ENCODE data around the gene BCAR3. TPM values are rescaled to one million over a fixed set of nuclear protein-coding genes. Genes with fewer than 3 reads are reported as not detected.
A peak's percentile ranks its signal among the peaks of the same experiment; 100 is the strongest.
"Not testable (repeated sequence)": the region's sequence is repeated elsewhere in the genome, so short reads cannot be mapped to it uniquely, and the experiment has no call there.

The BCAR3 gene
- total RNA-seq, 6 experiments from 2014 or later, result 24.4 to 55.1 (median 26.2) TPM

DNA sequence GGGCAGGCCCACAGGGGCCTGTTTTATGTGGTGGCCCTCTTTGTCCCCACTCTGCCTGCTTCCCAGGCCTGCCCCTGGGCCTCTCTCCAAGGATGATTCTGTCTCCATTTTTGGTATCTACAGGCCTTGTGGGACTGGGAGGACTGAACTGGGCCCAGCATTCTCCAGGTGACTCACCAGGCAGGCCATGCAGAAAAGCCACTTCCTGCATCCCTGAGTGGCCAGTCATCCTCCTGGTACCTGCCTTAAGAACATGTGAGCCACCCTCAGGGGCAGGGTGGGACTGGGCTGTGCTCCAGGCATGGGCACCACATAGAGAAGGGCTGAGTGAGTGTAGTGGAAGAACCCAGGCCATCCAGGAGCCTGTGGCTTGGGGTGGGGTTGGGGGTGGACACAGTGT is 20.0 kb upstream of the BCAR3 start:
- H3K27ac Mint-ChIP-seq, result peak overlapping the region; percentile 95
- DNase-seq, result peak; percentile 95
- H3K36me3 Mint-ChIP-seq (ENCODE audit: low read depth), result peaks cover 17% of the 10 kb centered on the region; the same call in 1 of the 2 replicates
- H3K9me3 Mint-ChIP-seq, result peaks cover 8% of the 10 kb centered on the region; the same call in 1 of the 2 replicates
- H3K27me3 Mint-ChIP-seq (ENCODE audit: insufficient read depth), result no peaks in the 10 kb centered on the region
- H3K4me1 Mint-ChIP-seq (ENCODE audit: low read depth), result peaks cover 52% of the 10 kb centered on the region
- TF ChIP-seq, protein P1, sequence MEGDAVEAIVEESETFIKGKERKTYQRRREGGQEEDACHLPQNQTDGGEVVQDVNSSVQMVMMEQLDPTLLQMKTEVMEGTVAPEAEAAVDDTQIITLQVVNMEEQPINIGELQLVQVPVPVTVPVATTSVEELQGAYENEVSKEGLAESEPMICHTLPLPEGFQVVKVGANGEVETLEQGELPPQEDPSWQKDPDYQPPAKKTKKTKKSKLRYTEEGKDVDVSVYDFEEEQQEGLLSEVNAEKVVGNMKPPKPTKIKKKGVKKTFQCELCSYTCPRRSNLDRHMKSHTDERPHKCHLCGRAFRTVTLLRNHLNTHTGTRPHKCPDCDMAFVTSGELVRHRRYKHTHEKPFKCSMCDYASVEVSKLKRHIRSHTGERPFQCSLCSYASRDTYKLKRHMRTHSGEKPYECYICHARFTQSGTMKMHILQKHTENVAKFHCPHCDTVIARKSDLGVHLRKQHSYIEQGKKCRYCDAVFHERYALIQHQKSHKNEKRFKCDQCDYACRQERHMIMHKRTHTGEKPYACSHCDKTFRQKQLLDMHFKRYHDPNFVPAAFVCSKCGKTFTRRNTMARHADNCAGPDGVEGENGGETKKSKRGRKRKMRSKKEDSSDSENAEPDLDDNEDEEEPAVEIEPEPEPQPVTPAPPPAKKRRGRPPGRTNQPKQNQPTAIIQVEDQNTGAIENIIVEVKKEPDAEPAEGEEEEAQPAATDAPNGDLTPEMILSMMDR (IDR thresholded peaks at IDR 0.05), result no peak
- H3K4me3 Mint-ChIP-seq, result no peak overlapping the region

DNA sequence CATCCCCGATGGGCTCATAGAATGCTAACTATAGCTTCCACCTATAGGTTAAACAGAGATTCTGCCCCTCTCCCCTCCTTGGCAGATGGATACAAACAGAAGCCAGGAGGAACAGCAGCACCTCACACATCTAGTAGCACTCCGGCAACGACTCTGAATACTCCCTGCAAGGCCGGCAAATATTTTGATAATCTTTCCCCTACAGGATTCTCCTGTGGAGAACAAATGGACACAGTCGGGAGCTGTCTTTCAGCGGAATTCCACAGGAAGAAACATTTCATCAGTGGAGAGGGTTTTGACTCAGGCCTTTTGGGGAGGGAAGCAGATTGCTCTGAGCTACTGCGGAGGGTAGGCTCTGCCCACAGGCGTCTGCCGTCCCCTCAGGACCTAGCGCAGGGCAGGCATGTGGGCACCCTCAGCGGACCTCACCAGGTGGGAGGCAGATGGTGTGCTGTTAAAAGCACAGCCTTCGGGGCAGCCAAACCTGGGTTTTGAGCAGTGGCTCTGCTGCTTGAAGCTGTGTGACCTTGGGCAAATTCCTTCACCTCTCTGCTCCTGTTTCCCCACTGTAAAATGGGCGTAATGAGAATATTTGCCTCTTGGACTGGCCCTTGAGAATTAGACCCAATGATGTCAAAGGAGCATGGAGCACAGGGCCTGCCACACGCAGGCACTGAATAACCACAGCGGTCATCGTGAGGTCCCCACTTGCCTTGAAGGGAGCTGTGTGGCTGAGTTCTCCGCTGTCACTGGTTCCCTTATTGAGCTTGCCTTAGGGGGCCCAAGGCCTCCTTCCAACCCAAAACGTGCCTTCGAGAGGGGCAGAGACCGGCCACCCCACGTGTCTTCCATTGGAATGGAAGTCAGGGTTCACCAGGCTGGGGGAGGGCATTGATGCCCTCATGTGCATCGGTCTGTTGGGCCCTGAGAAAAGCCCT is 19.2 kb upstream of the BCAR3 start:
- TF ChIP-seq, protein P1 (IDR thresholded peaks at IDR 0.05), result no peak
- H3K4me3 Mint-ChIP-seq, result no peak overlapping the region
- DNase-seq, result no peak
- H3K27ac Mint-ChIP-seq, result peak overlapping the region; percentile 95
- peaks cover 8% of the 10 kb centered on the region; the same call in 1 of the 2 replicates for H3K9me3 Mint-ChIP-seq
- H3K4me1 Mint-ChIP-seq (ENCODE audit: low read depth), result peaks cover 46% of the 10 kb centered on the region
- peaks cover 17% of the 10 kb centered on the region; the same call in 1 of the 2 replicates for H3K36me3 Mint-ChIP-seq (ENCODE audit: low read depth)
- no peaks in the 10 kb centered on the region for H3K27me3 Mint-ChIP-seq (ENCODE audit: insufficient read depth)

DNA sequence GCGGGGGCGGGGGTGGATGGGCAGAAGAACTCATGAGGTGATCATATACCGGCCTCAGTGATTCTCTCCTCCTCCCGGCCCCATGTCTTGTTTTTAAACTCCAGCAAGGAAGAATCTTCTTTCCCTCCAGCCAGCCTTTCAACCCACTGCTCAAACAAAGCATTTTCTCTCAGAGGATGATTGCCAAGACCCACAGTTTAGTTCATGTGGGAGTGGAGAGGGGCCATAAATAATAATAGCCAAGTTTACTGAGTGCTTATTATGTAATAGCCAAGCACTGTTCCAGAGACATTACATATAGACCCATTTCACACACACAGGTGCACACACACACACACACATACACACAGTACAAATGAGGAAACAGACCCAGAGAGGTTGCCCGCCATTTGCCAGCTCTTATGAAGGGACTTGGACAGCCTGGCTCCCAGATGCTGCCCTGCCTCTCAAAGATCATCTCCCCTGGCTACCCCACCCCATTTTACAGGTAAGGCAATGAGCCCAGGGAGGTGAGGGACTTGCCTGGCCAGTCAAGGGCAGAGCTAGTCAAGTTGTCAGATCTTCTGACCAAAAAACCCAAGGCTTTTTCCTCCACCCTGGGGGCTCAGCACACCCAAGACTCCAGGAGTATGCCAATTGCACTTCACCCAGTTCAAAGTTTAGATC is 18.0 kb upstream of the BCAR3 start:
- no peak overlapping the region for H3K4me3 Mint-ChIP-seq
- H3K4me1 Mint-ChIP-seq (ENCODE audit: low read depth), result peaks cover 40% of the 10 kb centered on the region
- H3K27ac Mint-ChIP-seq, result 0 out of 2 replicates have a peak overlapping the region, but pooled peaks have one; percentile 6
- peaks cover 8% of the 10 kb centered on the region; the same call in 1 of the 2 replicates for H3K9me3 Mint-ChIP-seq
- H3K27me3 Mint-ChIP-seq (ENCODE audit: insufficient read depth), result no peaks in the 10 kb centered on the region
- peaks cover 17% of the 10 kb centered on the region; the same call in 1 of the 2 replicates for H3K36me3 Mint-ChIP-seq (ENCODE audit: low read depth)
- TF ChIP-seq, protein P1 (IDR thresholded peaks at IDR 0.05), result no peak
- DNase-seq, result no peak

DNA sequence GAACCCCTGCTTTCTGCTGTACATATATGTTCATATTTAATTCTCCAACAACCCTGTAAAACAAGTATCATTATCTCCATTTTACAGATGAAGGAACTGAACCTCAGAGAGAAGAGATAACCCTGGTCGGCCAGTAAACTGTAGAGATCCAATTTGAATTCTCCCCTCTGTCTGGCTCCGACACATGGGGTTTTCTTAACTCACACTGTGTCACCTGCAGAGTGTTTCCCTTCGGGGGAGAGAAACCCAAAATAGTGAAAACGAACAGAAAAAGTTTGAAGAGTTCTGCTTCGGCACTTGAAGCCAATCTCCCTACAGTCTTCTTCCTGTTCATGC is 17.4 kb upstream of the BCAR3 start:
- no peak for DNase-seq
- no peaks in the 10 kb centered on the region for H3K27me3 Mint-ChIP-seq (ENCODE audit: insufficient read depth)
- H3K4me1 Mint-ChIP-seq (ENCODE audit: low read depth), result peaks cover 36% of the 10 kb centered on the region
- peaks cover 17% of the 10 kb centered on the region; the same call in 1 of the 2 replicates for H3K36me3 Mint-ChIP-seq (ENCODE audit: low read depth)
- H3K4me3 Mint-ChIP-seq, result no peak overlapping the region
- H3K27ac Mint-ChIP-seq, result no peak overlapping the region
- TF ChIP-seq, protein P1 (IDR thresholded peaks at IDR 0.05), result no peak
- H3K9me3 Mint-ChIP-seq, result peaks cover 8% of the 10 kb centered on the region; the same call in 1 of the 2 replicates

DNA sequence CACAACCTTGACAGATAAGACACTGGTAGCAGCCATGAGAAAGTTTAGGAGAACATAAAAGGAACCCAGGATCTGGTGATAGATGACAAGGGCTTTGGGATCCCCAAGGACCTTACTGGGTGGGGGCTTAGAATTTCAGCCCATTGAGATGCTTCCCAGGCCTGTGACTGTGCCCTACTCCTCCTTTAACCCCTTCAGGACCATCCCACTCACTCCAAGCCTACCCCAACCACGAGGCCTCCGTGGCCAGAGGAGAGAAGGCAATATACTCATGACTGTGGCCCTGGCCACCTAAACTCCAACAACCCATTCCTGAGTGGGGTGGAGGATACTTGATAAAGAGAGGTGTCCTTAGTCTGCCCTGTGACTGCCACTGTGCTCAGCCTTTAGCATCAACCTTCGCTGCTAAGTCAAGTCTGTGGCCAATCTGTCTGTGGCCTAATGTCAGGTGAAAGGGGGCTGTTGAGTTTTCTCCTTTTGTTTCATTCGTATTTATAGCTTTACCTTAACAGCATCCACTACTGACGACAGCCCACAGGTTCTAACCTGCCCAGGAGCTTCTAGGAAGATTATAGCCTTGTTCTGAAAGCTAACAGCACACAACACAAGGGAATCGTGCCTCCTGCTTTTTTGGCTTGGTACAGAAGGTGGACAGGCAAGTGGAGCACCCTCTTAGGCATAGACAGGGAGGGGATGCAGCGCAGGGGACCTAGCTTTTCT is 16.9 kb upstream of the BCAR3 start:
- no peak for DNase-seq
- no peaks in the 10 kb centered on the region for H3K27me3 Mint-ChIP-seq (ENCODE audit: insufficient read depth)
- no peak overlapping the region for H3K4me3 Mint-ChIP-seq
- H3K27ac Mint-ChIP-seq, result no peak overlapping the region
- peaks cover 17% of the 10 kb centered on the region; the same call in 1 of the 2 replicates for H3K36me3 Mint-ChIP-seq (ENCODE audit: low read depth)
- peaks cover 8% of the 10 kb centered on the region; the same call in 1 of the 2 replicates for H3K9me3 Mint-ChIP-seq
- H3K4me1 Mint-ChIP-seq (ENCODE audit: low read depth), result peaks cover 31% of the 10 kb centered on the region
- TF ChIP-seq, protein P1 (IDR thresholded peaks at IDR 0.05), result no peak

DNA sequence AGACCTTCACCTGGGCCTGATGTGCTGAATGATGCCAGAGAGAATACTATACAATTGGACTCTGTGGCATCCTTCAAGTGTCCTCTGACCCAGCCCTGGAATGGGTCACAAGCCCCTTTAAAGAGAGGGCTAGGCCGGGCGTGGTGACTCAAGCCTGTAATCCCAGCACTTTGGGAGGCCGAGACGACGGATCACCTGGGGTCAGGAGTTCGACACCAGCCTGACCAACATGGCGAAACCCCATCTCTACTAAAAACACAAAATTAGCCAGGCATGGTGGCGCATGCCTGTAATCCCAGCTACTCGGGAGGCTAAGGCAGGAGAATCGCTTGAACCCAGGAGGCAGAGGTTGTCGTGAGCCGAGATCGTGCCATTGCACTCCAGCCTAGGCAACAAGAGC is 15.9 kb upstream of the BCAR3 start:
- H3K27ac Mint-ChIP-seq; H3K9me3 Mint-ChIP-seq; DNase-seq; H3K27me3 Mint-ChIP-seq (ENCODE audit: insufficient read depth); H3K4me3 Mint-ChIP-seq: not testable (repeated sequence)
- Mint-ChIP-seq H3K4me1 (ENCODE audit: low read depth) (peaks cover 22% of the 10 kb centered on the region), H3K36me3 (ENCODE audit: low read depth) (peaks cover 17% of the 10 kb centered on the region; the same call in 1 of the 2 replicates)

All from HFFc6 (cell line).